Measurements from ENCODE around the gene PTPRF.

GRCh38 chr1:43556782-43557181 lies 26.1 kb downstream of the PTPRF start:
- TF ChIP-seq, protein P1, sequence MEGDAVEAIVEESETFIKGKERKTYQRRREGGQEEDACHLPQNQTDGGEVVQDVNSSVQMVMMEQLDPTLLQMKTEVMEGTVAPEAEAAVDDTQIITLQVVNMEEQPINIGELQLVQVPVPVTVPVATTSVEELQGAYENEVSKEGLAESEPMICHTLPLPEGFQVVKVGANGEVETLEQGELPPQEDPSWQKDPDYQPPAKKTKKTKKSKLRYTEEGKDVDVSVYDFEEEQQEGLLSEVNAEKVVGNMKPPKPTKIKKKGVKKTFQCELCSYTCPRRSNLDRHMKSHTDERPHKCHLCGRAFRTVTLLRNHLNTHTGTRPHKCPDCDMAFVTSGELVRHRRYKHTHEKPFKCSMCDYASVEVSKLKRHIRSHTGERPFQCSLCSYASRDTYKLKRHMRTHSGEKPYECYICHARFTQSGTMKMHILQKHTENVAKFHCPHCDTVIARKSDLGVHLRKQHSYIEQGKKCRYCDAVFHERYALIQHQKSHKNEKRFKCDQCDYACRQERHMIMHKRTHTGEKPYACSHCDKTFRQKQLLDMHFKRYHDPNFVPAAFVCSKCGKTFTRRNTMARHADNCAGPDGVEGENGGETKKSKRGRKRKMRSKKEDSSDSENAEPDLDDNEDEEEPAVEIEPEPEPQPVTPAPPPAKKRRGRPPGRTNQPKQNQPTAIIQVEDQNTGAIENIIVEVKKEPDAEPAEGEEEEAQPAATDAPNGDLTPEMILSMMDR (IDR thresholded peaks at IDR 0.05; ENCODE audit: low read depth, low read length, poor library complexity, severe bottlenecking), result no peak
- TF ChIP-seq EZH2phosphoT487 (IDR thresholded peaks at IDR 0.05; ENCODE audit: borderline replicate concordance, low read length), result no peak
